ENCODE measurements around the gene PKP4. TPM values are rescaled to one million over a fixed set of nuclear protein-coding genes. Genes with fewer than 3 reads are reported as not detected.
"Not testable (repeated sequence)": the region's sequence is repeated elsewhere in the genome, so short reads cannot be mapped to it uniquely, and the experiment has no call there.

The PKP4 gene
- total RNA-seq, 1 experiment from 2014 or later: 52.6 TPM

DNA sequence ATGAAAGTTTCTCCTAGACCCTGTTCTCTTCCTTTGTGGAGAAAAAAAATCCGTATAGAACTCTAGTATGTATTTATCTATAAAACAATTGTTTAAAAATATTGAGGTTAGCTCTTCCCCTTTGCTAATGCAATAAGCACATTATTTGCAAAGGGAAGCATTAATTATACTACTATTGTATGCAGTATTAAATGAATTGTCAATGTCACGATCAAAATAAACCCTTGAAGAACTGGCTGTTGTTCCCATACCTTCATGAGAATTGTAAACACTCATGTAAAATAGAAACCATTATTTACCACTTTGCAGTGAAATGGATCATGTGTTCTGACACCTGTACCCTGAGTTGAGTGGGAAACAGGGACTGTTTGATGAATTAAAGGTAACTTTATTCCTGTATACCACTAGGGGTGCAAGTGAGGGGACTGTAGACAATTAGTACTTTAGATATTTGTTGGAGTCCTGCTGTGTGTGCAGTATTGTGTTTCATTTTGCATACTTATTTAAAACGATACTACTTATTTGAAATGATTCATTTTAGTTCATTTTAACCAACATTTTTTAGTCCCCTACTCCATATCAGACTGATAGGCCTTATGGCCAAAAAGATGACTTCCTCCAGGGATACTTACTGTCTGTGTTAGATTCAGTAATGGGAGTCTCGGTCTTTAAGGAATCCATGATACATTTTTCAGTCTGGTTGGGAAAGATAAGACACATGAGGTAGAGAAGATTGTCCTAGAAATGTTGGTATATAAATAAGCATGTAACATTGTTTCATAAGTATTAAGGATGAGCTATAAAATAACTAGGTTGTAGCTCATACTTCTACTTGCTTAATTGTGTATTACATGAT lies 7.9 kb downstream of the PKP4 start:
- no peak for DNase-seq (ENCODE audit: low spot score)

GRCh38 chr2:158467248-158467647 lies 10.5 kb downstream of the PKP4 start:
- no peak for DNase-seq (ENCODE audit: low spot score)

DNA sequence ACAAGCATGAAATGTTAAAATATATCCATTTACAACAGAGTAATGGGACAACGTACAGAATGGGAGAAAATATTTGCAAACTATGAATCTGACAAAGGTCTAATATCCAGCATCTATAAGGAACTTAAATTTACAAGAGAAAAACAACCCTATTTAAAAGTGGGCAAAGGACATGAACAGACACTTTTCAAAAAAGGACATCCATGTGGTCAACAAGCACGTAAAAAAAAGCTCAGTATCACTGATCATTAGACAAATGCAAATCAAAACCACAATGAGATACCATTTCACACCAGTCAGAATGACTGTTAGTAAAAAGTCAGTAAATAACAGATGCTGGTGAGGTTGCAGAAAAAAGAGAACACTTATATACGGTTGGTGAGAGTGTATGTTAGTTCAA lies 16.1 kb downstream of the PKP4 start:
- DNase-seq (ENCODE audit: low spot score): not testable (repeated sequence)

- DNase-seq (ENCODE audit: low spot score): not testable (repeated sequence)
Observed at GRCh38 chr2:158473300-158473699, 16.5 kb downstream of the PKP4 start.

- no peak for DNase-seq (ENCODE audit: low spot score)
Observed at GRCh38 chr2:158473719-158474392, 17.1 kb downstream of the PKP4 start.

DNA sequence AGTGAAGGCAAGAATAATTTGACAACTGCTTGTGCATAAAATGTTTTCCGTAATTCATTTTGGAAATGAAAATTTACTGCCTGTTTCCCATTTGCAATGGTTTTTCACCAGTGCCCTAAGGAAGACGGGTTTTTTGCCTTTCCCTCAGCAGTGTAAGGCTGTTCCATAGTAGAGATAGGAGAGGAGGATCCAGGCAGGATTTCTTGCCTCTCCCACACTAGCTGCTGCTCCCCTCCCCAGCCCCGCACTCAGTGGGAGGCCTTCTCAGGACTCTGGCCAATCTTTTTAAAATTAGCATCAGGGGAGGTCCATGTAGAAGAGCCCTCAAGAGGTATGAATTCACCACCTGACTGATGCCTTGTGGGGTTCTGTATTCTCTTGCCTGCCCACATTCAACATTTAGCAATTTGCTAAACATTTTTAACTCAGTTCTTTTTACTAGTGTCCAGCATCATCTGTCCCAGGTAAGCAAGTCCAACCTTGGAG lies 17.8 kb downstream of the PKP4 start:
- not testable (repeated sequence) for DNase-seq (ENCODE audit: low spot score)

- no peak for DNase-seq (ENCODE audit: low spot score)
Observed at GRCh38 chr2:158477202-158477601, 20.4 kb downstream of the PKP4 start.

DNA sequence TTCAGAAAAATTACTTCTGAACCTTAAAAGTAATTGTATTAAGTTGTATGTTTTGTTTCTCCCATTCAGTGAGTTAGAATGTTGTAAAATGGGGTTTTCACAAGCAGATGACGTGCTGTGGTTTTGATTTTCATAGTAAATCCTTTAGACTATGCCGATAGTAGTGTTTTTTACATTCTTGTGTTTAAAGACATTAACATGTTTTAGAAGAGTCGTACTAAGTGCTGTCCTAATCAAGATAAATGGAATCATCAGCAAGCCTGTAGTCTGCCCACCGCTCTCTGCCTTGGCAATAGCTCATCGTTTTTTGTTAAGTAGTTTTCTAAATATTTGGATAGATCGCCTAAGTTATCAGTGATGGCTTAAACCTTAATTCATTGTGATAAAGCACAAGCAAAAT lies 21.5 kb downstream of the PKP4 start:
- no peak for DNase-seq (ENCODE audit: low spot score)

DNA sequence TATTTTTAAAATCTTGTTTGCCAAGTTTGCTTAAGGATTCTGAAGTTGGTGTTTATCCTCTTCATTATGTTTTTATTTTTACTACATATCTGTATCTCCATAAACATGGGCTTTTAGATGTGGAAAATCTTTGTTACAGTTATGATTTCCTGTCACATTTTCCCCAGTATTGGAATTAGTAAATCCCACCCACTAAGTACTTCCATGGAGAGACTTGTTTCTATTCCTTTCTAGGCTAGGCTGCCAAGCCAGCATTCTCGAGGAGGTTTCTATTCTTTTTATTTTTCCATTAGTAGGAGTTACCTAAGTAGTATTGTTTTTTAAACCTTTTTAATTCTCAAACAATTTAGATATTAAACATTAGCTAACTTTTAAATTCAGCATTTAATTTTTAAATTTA lies 22.1 kb downstream of the PKP4 start:
- DNase-seq (ENCODE audit: low spot score): no peak

- no peak for DNase-seq (ENCODE audit: low spot score)
Observed at GRCh38 chr2:158481116-158481515, 24.4 kb downstream of the PKP4 start.

DNA sequence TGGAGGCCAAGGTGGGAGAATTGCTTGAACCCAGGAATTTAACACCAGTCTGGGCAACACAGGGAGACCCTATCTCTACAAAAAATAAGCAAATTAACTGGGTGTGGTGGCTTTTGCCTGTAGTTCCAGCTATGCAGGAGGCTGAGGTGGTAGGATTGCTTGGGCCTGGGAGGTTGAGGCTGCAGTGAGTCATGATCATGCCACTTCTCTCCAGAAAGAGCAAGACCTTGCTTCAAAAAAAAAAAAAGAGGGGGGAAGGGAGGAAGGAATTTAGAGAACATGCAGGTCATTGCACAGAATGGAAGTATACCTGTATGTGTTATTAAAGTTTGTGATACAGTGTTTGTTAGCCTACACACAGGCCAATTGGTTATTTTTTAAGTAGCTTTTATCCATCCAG lies 25.8 kb downstream of the PKP4 start:
- peak; percentile 36 for DNase-seq (ENCODE audit: low spot score)

- DNase-seq (ENCODE audit: low spot score): no peak
Observed at GRCh38 chr2:158484892-158485556, 28.3 kb downstream of the PKP4 start.

DNA sequence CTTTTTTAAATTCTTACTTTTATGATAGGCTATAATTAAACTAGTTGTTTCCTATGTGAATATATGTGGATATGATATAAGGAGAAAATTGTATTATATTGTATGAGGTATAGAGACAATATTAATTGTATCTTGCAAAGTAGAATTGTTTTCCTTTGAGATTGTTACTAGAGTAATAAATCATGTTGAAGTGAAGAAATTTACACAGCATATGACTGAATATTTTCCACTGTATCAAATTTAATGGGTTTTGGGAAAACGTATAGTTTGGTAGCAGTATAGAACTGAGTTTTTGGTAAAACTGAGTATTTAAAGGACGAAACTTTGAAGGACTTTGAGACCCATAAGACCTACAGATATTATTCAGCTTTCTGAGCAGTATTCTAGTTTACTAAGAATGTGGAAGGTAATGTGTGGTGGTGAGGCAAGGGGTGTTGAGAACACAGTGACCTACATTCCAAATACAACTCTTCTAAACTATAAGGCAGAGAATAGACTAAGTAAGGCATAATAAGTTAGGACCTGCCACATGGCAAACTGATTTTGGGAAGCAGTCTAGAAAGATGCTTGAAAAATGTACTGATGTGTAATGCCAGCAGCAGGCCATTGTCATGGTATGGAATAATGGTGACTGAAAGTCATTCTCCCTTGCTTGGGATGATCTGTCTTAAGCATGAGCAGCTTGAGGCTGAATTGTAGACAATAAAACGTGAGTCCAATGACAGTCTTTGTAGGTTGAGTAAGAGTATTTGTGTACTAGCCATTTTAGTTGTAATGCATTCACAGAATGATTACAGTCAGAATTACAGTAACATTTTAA lies 29.6 kb downstream of the PKP4 start:
- no peak for DNase-seq (ENCODE audit: low spot score)

DNA sequence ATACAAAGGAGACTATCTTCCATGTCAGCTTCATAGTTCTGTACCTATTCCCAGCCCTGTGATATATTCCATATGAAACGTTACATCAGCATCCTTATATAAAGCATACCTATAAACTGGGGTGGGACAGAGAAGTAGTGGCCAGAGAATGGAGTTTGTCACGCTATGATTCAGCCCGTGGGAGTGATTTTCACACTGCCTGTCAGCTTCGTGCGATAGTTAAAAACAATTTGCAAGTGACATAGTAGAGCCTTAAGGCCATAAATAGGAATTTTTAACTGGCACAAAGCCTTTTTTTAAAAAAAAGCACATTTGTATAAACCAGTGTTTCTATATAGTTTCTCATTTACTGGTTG lies 30.2 kb downstream of the PKP4 start:
- no peak for DNase-seq (ENCODE audit: low spot score)

- DNase-seq (ENCODE audit: low spot score): no peak
Observed at GRCh38 chr2:158487419-158487818, 30.7 kb downstream of the PKP4 start.

GRCh38 chr2:158488442-158489216 lies 31.9 kb downstream of the PKP4 start:
- DNase-seq (ENCODE audit: low spot score): no peak

GRCh38 chr2:158489366-158490112 lies 32.8 kb downstream of the PKP4 start:
- DNase-seq (ENCODE audit: low spot score): no peak

GRCh38 chr2:158491072-158491471 lies 34.3 kb downstream of the PKP4 start:
- no peak for DNase-seq (ENCODE audit: low spot score)

DNA sequence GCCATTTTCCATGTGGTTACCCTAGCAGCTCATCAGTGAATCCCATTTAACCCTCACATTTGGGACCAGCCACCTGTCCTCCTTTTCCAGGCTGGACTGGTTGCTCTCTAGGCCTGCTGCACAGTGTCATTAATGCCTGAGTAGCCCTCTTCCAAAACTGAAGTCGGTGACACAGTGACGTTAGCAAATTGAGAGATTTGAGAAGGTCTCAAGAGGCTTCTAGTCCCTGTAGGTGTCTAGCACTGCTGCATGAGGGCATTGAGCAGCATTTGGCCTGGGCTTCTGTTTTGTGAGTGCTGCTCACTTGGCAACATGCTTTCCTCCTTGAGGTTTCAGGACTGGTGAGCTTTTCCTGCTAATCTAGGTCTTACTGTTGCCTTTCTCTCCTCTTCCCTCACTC lies 36.7 kb downstream of the PKP4 start:
- no peak for DNase-seq (ENCODE audit: low spot score)

DNA sequence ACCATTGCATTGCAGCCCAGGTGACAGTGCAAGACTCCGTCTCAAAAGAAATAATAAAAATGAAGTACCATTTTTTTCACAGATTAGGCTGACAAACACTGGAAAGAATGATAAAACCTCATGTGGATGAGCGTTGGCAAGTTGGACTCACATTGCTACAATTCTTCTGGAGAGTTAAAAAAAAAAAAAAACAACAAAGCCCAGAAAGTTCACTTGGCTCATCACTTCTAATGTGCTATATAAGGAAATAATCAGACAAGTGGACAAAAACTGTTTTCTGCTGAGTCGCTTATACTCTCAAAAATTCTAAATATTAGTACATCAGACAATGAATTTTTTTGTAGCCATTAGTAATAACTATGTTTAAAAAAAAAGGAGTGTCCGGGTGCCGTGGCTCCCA lies 38.4 kb downstream of the PKP4 start:
- no peak for DNase-seq (ENCODE audit: low spot score)

All from A172 (cell line).